ENCODE data around the gene MRC2.
"Not testable (repeated sequence)": the region's sequence is repeated elsewhere in the genome, so short reads cannot be mapped to it uniquely, and the experiment has no call there.

MRC2 gene

GRCh38 chr17:62627219-62627903 lies at the start of gene MRC2:
TSS of gene MRC2 (plus strand) at chr17:62627670. CDS start at chr17:62627803, 133 bp downstream.
- DNase-seq = peak; percentile 86

GRCh38 chr17:62578757-62579487 lies 48.5 kb upstream of the MRC2 start:
- no peak for DNase-seq

- no peak for DNase-seq
Measured at GRCh38 chr17:62580947-62581346, 46.5 kb upstream of the MRC2 start.

- DNase-seq = peak; percentile 45
Measured at GRCh38 chr17:62581764-62582163, 45.7 kb upstream of the MRC2 start.

- no peak for DNase-seq
Measured at GRCh38 chr17:62587554-62587953, 39.9 kb upstream of the MRC2 start.

- no peak for DNase-seq
Measured at GRCh38 chr17:62588109-62588508, 39.4 kb upstream of the MRC2 start.

- DNase-seq = no peak
Measured at GRCh38 chr17:62591333-62591732, 36.1 kb upstream of the MRC2 start.

GRCh38 chr17:62591822-62592221 lies 35.6 kb upstream of the MRC2 start:
- DNase-seq = not testable (repeated sequence)

GRCh38 chr17:62592341-62593099 lies 35.0 kb upstream of the MRC2 start:
- peak; percentile 19 for DNase-seq

- no peak for DNase-seq
Measured at GRCh38 chr17:62595484-62595883, 32.0 kb upstream of the MRC2 start.

- no peak for DNase-seq
Measured at GRCh38 chr17:62596662-62597061, 30.8 kb upstream of the MRC2 start.

GRCh38 chr17:62597150-62597549 lies 30.3 kb upstream of the MRC2 start:
- DNase-seq = no peak

- no peak for DNase-seq
Measured at GRCh38 chr17:62597920-62598319, 29.6 kb upstream of the MRC2 start.

GRCh38 chr17:62599964-62600657 lies 27.4 kb upstream of the MRC2 start:
- DNase-seq = no peak

- DNase-seq = no peak
Measured at GRCh38 chr17:62600805-62601204, 26.7 kb upstream of the MRC2 start.

GRCh38 chr17:62601471-62601870 lies 26.0 kb upstream of the MRC2 start:
- no peak for DNase-seq

- not testable (repeated sequence) for DNase-seq
Measured at GRCh38 chr17:62603783-62604182, 23.7 kb upstream of the MRC2 start.

GRCh38 chr17:62605588-62605987 lies 21.9 kb upstream of the MRC2 start:
- DNase-seq = no peak

GRCh38 chr17:62611292-62611691 lies 16.2 kb upstream of the MRC2 start:
- DNase-seq = no peak

GRCh38 chr17:62611728-62612127 lies 15.7 kb upstream of the MRC2 start:
- no peak for DNase-seq

GRCh38 chr17:62612289-62612688 lies 15.2 kb upstream of the MRC2 start:
- DNase-seq = not testable (repeated sequence)

- DNase-seq = peak; percentile 50
Measured at GRCh38 chr17:62613095-62613494, 14.4 kb upstream of the MRC2 start.

GRCh38 chr17:62614142-62614541 lies 13.3 kb upstream of the MRC2 start:
- DNase-seq = peak; percentile 96
